OCI-LY7 (cell line): ENCODE data around the gene TSPAN11. TPM values are rescaled to one million over a fixed set of nuclear protein-coding genes. Genes with fewer than 3 reads are reported as not detected.
A peak's percentile ranks its signal among the peaks of the same experiment; 100 is the strongest.

Experiments
- BruUV-seq: library from RNA; stranded (reverse); fragments of 400-500 nt; replicated peaks from 2 replicates; lab custom pipeline; 2021; lab: Mats Ljungman, UMichigan
- CTCF ChIA-PET: fragments of 300-600 bp; sonication (Branson Sonifier 250); formaldehyde crosslinking; loops from one replicate; lab custom pipeline; 2022; ENCODE audit warnings: antibody characterized with exemption; ENCODE audit not compliant: unreplicated experiment; lab: Charles Lee
- POLR2A ChIA-PET: fragments of 300-600 bp; sonication (Branson Sonifier 250); formaldehyde crosslinking; loops from one replicate; lab custom pipeline; 2022; ENCODE audit warnings: antibody characterized with exemption; lab: Charles Lee
- DNase-seq: peaks from one replicate; pipeline ENCODE4 v3.0.0-alpha.2; 2015; ENCODE audit warnings: low spot score
- H2AFZ ChIP-seq: fragments of 200-600 bp; sonication (generic), shearing (Covaris generic); 2 replicates; pipeline ENCODE4 v1.6.1; 2014; ENCODE audit warnings: mild to moderate bottlenecking, antibody characterized with exemption, low read length, moderate library complexity
- H3K27ac ChIP-seq: fragments of 200-600 bp; sonication (generic); 2 replicates; pipeline ENCODE4 v1.5.1; 2014; ENCODE audit warnings: mixed run types, low read depth, mild to moderate bottlenecking, moderate library complexity, low read length, inconsistent platforms; ENCODE audit not compliant: poor library complexity, severe bottlenecking
- H3K36me3 ChIP-seq: fragments of 200-600 bp; sonication (generic); 2 replicates; pipeline ENCODE4 v1.6.1; 2014; ENCODE audit warnings: mild to moderate bottlenecking, antibody characterized with exemption, low read length, moderate library complexity, mixed read lengths; ENCODE audit not compliant: insufficient read depth
- H3K4me1 ChIP-seq: fragments of 200-600 bp; sonication (generic); 2 replicates; pipeline ENCODE4 v1.5.1; 2014; ENCODE audit warnings: mild to moderate bottlenecking, low read length; ENCODE audit not compliant: insufficient read depth, poor library complexity, severe bottlenecking
- H3K4me2 ChIP-seq: fragments of 200-600 bp; sonication (generic); 2 replicates; pipeline ENCODE4 v1.6.1; 2014; ENCODE audit warnings: mild to moderate bottlenecking, low read length
- H3K4me3 ChIP-seq: fragments of 200-600 bp; sonication (generic); 2 replicates; pipeline ENCODE4 v1.5.1; 2014; ENCODE audit warnings: mild to moderate bottlenecking, low read depth, low read length; ENCODE audit not compliant: poor library complexity, severe bottlenecking
- H3K79me2 ChIP-seq: fragments of 200-600 bp; sonication (generic); 2 replicates; pipeline ENCODE4 v1.6.1; 2016; ENCODE audit warnings: low read depth, mild to moderate bottlenecking, low read length, moderate library complexity, mixed read lengths; ENCODE audit not compliant: insufficient read depth
- H3K9me2 ChIP-seq: fragments of 200-600 bp; sonication (generic); 2 replicates; pipeline ENCODE4 v1.6.1; 2016; ENCODE audit warnings: mild to moderate bottlenecking, low read length, mixed read lengths; ENCODE audit not compliant: insufficient read depth
- H3K9me3 ChIP-seq: fragments of 200-600 bp; sonication (generic); 2 replicates; pipeline ENCODE4 v1.6.1; 2014; ENCODE audit warnings: mild to moderate bottlenecking, mixed run types, low read length, mixed read lengths
- H4K20me1 ChIP-seq: fragments of 200-600 bp; sonication (generic); 2 replicates; pipeline ENCODE4 v1.6.1; 2014; ENCODE audit warnings: mild to moderate bottlenecking, antibody characterized with exemption, low read length, moderate library complexity, mixed read lengths; ENCODE audit not compliant: insufficient read depth
- EZH2phosphoT487 ChIP-seq: fragments of 200-600 bp; sonication (generic); IDR thresholded peaks from 2 replicates; pipeline ENCODE4 v1.6.1; 2018; ENCODE audit warnings: low read depth, borderline replicate concordance, mild to moderate bottlenecking, mixed run types, antibody characterized with exemption, low read length, moderate library complexity, mixed read lengths
- intact Hi-C: fragments of 100-400 bp; cut with micrococcal nuclease; formaldehyde crosslinking; loops from one replicate; pipeline ENCODE4 v1.10.0; 2022; ENCODE audit not compliant: unreplicated experiment
- total RNA-seq, 2 experiments: library from RNA; depleted of rRNA in 1 of 2; stranded (reverse); fragments of >200 nt in 1 of 2; shearing (Covaris generic) in 1 of 2; gene quantifications; 2 replicates each; pipeline ENCODE4 v1.2.3, GENCODE V29; 2014 to 2022
- TF ChIP-seq, protein P1 (sequence below): fragments of 200-600 bp; sonication (generic); conservative IDR thresholded peaks from 2 replicates; pipeline ENCODE4 v1.5.1; 2014; ENCODE audit warnings: mild to moderate bottlenecking, antibody characterized with exemption, low read length, moderate library complexity, mixed read lengths

The TSPAN11 gene
- total RNA-seq, 2 experiments from 2014 or later, result not detected

DNA sequence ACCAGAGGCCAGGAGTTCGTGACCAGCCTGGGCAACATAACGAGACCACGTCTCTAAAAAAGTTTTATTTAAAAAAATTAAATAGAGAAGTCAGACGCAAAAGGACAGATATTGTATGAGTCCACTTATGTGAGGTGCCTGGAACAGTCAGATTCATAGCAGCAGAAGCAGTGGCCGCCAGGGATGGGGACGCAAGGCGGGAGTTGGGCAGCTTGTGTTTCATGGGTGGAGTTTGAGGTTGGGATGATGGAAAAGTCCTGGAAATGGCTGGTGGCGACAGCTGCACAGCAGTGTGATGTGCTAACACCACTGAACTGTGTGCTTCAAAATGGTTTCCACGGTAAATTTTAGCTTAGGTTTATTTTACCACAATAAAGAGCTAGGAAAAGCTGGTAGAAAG lies 89.5 kb downstream of the TSPAN11 start:
- BruUV-seq, result no TSS peak
- H3K4me1 ChIP-seq, result peaks cover 44% of the 10 kb centered on the region
- POLR2A ChIA-PET, result interaction anchor here (0.9 kb wide), 1 partner anchor 25 kb away, joined by 5 read pairs; no protein-coding TSS in a partner anchor
- H3K27ac ChIP-seq, result no peak overlapping the region
- H3K4me3 ChIP-seq, result no peak overlapping the region
- CTCF ChIA-PET, result no interaction called here
- H3K9me2 ChIP-seq, result no peaks in the 10 kb centered on the region
- intact Hi-C loops, result no loop called here
- H3K79me2 ChIP-seq, result no peaks in the 10 kb centered on the region
- no peak overlapping the region for H2AFZ ChIP-seq
- no peaks in the 10 kb centered on the region; the same call in 1 of the 2 replicates for H3K36me3 ChIP-seq
- no peak for DNase-seq
- TF ChIP-seq, protein P1, sequence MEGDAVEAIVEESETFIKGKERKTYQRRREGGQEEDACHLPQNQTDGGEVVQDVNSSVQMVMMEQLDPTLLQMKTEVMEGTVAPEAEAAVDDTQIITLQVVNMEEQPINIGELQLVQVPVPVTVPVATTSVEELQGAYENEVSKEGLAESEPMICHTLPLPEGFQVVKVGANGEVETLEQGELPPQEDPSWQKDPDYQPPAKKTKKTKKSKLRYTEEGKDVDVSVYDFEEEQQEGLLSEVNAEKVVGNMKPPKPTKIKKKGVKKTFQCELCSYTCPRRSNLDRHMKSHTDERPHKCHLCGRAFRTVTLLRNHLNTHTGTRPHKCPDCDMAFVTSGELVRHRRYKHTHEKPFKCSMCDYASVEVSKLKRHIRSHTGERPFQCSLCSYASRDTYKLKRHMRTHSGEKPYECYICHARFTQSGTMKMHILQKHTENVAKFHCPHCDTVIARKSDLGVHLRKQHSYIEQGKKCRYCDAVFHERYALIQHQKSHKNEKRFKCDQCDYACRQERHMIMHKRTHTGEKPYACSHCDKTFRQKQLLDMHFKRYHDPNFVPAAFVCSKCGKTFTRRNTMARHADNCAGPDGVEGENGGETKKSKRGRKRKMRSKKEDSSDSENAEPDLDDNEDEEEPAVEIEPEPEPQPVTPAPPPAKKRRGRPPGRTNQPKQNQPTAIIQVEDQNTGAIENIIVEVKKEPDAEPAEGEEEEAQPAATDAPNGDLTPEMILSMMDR, result no peak
- TF ChIP-seq EZH2phosphoT487, result no peak
- 0 out of 2 replicates have a peak, but pooled peaks cover 5% of the 10 kb centered on the region for H3K9me3 ChIP-seq
- H3K4me2 ChIP-seq, result no peak overlapping the region
- no peaks in the 10 kb centered on the region for H4K20me1 ChIP-seq

DNA sequence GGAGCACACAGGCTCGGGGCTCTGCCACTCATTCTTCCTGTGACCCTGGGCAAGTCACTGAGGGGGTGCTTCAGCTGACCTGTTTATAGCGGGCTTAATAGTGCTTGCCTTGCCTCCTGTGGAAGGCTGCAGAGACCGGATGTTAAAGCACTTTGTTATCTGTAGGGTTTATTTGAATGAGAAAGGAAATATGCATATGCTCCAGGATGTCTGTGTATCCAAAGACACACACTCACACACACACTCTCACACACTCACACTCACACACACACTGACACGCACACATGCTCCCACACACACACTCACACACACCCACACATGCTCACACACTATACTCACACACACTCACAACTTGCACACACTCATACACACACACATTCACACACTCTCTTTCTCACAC lies 91.0 kb downstream of the TSPAN11 start:
- Histone ChIP-seq H3K36me3 (no peaks in the 10 kb centered on the region; the same call in 1 of the 2 replicates), H3K4me3 (peak overlapping the region; percentile 15), H3K4me2 (peak overlapping the region; percentile 51), H3K9me3 (0 out of 2 replicates have a peak, but pooled peaks cover 5% of the 10 kb centered on the region), H3K27ac (peak overlapping the region; percentile 39), H4K20me1 (no peaks in the 10 kb centered on the region), H3K79me2 (no peaks in the 10 kb centered on the region), H3K4me1 (peaks cover 55% of the 10 kb centered on the region), H3K9me2 (no peaks in the 10 kb centered on the region), H2AFZ (peak overlapping the region; percentile 50; the same call in 1 of the 2 replicates)
- ChIA-PET CTCF (no interaction called here), POLR2A (no interaction called here)
- peak; percentile 83 for DNase-seq
- BruUV-seq, result no TSS peak
- intact Hi-C loops, result no loop called here
- TF ChIP-seq EZH2phosphoT487, result no peak
- TF ChIP-seq, protein P1, result no peak

DNA sequence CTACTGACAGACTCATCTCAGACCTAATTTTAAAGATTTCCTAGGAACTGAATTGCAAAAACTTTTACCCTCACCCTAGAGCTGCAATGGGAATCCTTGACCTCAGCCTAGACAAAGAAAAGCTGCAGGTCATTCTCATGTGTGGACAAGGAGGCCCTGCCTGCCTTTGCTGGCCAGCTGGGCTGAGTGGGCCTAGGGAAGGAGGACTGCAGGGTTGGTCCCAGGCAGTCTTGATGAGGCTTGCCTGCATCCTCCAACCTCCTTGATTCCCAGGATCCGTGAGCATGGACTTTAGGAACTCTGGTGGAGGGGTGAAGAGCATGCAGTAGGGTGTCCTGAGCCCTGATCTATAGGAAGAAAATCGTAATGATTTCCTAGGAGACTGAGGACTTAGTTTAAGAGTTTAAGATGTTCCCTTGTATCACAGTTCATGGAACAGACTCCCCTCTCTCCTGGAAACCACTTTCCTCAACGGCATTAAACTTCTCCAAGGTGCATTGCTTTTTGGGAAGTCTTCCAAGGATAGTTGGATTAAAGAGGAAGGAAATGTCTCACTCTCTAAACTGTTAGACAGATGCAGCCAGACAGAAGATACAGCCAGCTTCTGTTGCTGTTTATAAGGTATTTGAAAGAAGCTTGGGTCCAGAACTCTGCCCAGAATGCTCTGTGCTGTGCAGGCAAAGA lies 91.7 kb downstream of the TSPAN11 start:
- H4K20me1 ChIP-seq, result no peaks in the 10 kb centered on the region
- H2AFZ ChIP-seq, result peak overlapping the region; percentile 50; the same call in 1 of the 2 replicates
- H3K9me2 ChIP-seq, result no peaks in the 10 kb centered on the region
- no peaks in the 10 kb centered on the region; the same call in 1 of the 2 replicates for H3K36me3 ChIP-seq
- no peak for DNase-seq
- intact Hi-C loops, result no loop called here
- H3K4me3 ChIP-seq, result peak overlapping the region; percentile 15
- TF ChIP-seq EZH2phosphoT487, result no peak
- TF ChIP-seq, protein P1, result no peak
- ChIA-PET POLR2A (no interaction called here), CTCF (interaction anchor here (0.6 kb wide), 1 partner anchor 10 kb away, joined by 3 read pairs; no protein-coding TSS in a partner anchor)
- H3K4me1 ChIP-seq, result peaks cover 62% of the 10 kb centered on the region
- H3K9me3 ChIP-seq, result 0 out of 2 replicates have a peak, but pooled peaks cover 5% of the 10 kb centered on the region
- no TSS peak for BruUV-seq
- no peaks in the 10 kb centered on the region for H3K79me2 ChIP-seq
- peak overlapping the region; percentile 39 for H3K27ac ChIP-seq
- peak overlapping the region; percentile 51 for H3K4me2 ChIP-seq
